Measurements from ENCODE around the gene CLPX. TPM values are rescaled to one million over a fixed set of nuclear protein-coding genes. Genes with fewer than 3 reads are reported as not detected.
"Not testable (repeated sequence)": the region's sequence is repeated elsewhere in the genome, so short reads cannot be mapped to it uniquely, and the experiment has no call there.

Gene CLPX
- 10 to 100 TPM; 36.2 to 41.2 TPM for total RNA-seq

DNA sequence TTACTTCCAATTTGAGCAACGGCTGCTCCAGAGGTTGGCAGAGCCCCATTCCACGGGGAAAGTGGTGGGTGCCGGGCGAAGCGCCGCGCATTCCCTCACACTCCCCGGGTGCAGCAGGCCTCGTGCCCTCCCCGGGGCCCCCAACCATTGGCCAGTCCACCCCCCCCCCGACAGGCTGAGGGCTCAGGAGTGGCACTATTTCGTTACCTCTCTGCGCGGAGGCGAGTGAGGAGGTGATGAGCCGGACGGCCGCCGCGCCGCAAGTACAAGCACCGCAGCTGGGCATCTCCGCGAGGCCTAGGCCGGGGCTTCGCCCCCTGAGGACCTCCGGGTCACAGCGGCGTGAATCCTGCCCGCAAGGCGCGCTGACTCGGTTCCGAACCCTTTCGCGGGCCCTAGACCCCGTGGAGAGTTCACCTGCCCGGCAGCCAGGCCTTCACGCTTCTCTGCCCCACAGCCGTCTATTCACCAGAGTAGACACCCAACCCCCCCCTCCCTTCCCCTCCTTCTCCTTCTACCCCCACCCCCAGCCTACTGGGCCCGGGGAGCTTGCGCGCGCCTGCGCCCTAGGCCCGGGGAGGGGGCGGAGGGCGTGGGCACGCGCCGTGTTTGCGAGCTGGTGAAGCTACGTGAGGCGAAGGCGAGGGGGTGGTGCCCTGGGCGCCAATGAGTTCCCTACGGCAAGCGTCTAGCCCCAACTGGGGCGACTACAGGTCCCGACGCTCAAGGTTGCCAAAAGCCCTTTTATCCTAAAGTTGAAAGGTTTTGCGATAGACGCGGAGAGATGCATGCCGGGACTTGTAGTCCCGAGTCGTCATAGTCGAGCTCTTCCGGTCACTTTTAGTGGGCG, at the start of gene CLPX:
TSS of gene CLPX (minus strand) at position 475 of the 850 bp plus-strand sequence. CDS start at position 286, 189 bp downstream.
- WGBS, result under 1% methylated on average over 57 of the region's 70 CpGs
- TF ChIP-seq POLR2AphosphoS5 (IDR thresholded peaks at IDR 0.05) (peak; percentile 95), POLR2A (IDR thresholded peaks at IDR 0.05) (peak; percentile 66)
- TF ChIP-seq, protein P1, sequence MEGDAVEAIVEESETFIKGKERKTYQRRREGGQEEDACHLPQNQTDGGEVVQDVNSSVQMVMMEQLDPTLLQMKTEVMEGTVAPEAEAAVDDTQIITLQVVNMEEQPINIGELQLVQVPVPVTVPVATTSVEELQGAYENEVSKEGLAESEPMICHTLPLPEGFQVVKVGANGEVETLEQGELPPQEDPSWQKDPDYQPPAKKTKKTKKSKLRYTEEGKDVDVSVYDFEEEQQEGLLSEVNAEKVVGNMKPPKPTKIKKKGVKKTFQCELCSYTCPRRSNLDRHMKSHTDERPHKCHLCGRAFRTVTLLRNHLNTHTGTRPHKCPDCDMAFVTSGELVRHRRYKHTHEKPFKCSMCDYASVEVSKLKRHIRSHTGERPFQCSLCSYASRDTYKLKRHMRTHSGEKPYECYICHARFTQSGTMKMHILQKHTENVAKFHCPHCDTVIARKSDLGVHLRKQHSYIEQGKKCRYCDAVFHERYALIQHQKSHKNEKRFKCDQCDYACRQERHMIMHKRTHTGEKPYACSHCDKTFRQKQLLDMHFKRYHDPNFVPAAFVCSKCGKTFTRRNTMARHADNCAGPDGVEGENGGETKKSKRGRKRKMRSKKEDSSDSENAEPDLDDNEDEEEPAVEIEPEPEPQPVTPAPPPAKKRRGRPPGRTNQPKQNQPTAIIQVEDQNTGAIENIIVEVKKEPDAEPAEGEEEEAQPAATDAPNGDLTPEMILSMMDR (IDR thresholded peaks at IDR 0.05), result no peak
- peak; percentile 87 for DNase-seq (ENCODE audit: low spot score)
- Histone ChIP-seq H3K36me3 (no peaks in the 10 kb centered on the region), H3K27ac (peak within 1 kb of the TSS; percentile 94 to 97), H3K9me3 (no peaks in the 10 kb centered on the region), H3K4me1 (replicated peaks) (no peaks in the 10 kb centered on the region), H3K4me3 (peak within 1 kb of the TSS; percentile 89 to 92), H3K27me3 (replicated peaks; ENCODE audit: insufficient read depth) (no peaks in the 10 kb centered on the region)
- intact Hi-C loops (cut with DNase I), result loop anchor here (5.0 kb wide), 2 partner anchors 112 to 153 kb away; partner anchors contain the start of gene RNU5A-1

DNA sequence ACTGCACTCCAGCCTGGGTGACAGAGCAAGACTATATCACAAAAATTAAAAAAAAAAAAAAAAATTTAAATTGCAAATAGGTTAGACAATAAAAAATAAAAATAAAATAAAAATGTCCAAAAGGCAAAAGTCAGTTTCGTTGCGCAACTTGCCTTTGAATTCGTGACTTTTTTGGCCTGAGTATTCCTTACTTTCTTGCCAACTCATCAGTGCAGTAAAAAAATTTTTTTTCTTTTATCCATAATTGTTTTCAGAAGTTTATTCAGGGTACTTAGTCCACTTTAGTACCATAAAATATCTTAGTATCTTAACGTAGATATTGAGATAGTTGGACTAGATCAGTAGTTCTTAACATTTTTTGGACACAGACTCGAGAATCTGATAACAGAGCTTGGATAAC, 48.6 kb upstream of the CLPX start:
- no peak for DNase-seq (ENCODE audit: low spot score)
- no peaks in the 10 kb centered on the region for H3K9me3 ChIP-seq
- no peaks in the 10 kb centered on the region for H3K27me3 ChIP-seq (replicated peaks; ENCODE audit: insufficient read depth)
- intact Hi-C loops (cut with DNase I), result no loop called here
- H3K4me1 ChIP-seq (replicated peaks), result no peaks in the 10 kb centered on the region
- 69% methylated on average over 5 of the region's 5 CpGs for WGBS
- no peaks in the 10 kb centered on the region for H3K36me3 ChIP-seq
- H3K27ac ChIP-seq, result no peak overlapping the region
- no peak overlapping the region for H3K4me3 ChIP-seq
- TF ChIP-seq POLR2AphosphoS5 (IDR thresholded peaks at IDR 0.05), result no peak
- TF ChIP-seq, protein P1 (IDR thresholded peaks at IDR 0.05), result no peak
- no peak for TF ChIP-seq POLR2A (IDR thresholded peaks at IDR 0.05)

DNA sequence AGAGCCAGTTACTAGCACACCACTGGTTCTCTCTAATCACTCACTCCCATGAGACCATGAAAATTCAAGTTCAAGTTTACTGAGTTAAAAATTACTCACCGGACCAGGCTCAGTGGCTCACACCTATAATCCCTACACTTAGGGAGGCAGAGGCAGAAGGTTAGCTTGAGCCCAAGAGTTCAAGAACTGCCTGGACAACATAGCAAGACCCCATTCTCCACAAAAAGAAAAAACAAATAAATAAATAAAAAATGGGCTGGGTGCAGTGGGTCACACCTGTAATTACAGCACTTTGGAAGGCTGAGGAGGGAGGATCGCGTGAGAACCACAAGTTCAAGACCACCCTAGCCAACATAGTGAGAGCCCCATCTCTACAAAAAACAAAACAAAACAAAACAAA, 47.4 kb upstream of the CLPX start:
- H3K4me1 ChIP-seq (replicated peaks), result no peaks in the 10 kb centered on the region
- no peak overlapping the region for H3K4me3 ChIP-seq
- no peak overlapping the region for H3K27ac ChIP-seq
- TF ChIP-seq POLR2A (IDR thresholded peaks at IDR 0.05) (no peak), POLR2AphosphoS5 (IDR thresholded peaks at IDR 0.05) (no peak)
- TF ChIP-seq, protein P1 (IDR thresholded peaks at IDR 0.05), result no peak
- intact Hi-C loops (cut with DNase I), result no loop called here
- no peaks in the 10 kb centered on the region for H3K9me3 ChIP-seq
- no peak for DNase-seq (ENCODE audit: low spot score)
- no peaks in the 10 kb centered on the region for H3K27me3 ChIP-seq (replicated peaks; ENCODE audit: insufficient read depth)
- H3K36me3 ChIP-seq, result no peaks in the 10 kb centered on the region
- 100% methylated on average over 3 of the region's 3 CpGs for WGBS

DNA sequence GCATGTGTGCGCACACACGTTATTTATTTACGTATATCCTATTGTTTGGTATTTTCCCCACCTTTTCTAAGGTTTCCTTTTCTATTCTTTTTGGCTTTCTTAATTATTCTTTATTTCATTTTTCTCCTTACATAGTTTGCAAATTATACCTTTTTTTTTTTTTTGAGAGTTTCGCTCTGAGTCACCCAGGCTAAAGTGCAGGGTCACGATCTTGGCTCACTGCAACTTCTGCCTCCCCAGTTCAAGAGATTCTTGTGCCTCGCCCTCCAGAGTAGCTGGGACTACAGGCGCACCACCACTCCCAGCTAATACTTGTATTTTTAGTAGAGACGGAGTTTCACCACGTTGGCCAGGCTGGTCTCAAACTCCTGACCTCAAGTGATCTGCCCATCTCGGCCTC, 46.2 kb upstream of the CLPX start:
- Histone ChIP-seq H3K9me3 (no peaks in the 10 kb centered on the region), H3K27ac (no peak overlapping the region), H3K4me1 (replicated peaks) (no peaks in the 10 kb centered on the region), H3K4me3 (no peak overlapping the region), H3K36me3 (no peaks in the 10 kb centered on the region), H3K27me3 (replicated peaks; ENCODE audit: insufficient read depth) (no peaks in the 10 kb centered on the region)
- 96% methylated on average over 10 of the region's 10 CpGs for WGBS
- intact Hi-C loops (cut with DNase I), result no loop called here
- no peak for DNase-seq (ENCODE audit: low spot score)
- TF ChIP-seq, protein P1 (IDR thresholded peaks at IDR 0.05), result no peak
- no peak for TF ChIP-seq POLR2AphosphoS5 (IDR thresholded peaks at IDR 0.05)
- no peak for TF ChIP-seq POLR2A (IDR thresholded peaks at IDR 0.05)

DNA sequence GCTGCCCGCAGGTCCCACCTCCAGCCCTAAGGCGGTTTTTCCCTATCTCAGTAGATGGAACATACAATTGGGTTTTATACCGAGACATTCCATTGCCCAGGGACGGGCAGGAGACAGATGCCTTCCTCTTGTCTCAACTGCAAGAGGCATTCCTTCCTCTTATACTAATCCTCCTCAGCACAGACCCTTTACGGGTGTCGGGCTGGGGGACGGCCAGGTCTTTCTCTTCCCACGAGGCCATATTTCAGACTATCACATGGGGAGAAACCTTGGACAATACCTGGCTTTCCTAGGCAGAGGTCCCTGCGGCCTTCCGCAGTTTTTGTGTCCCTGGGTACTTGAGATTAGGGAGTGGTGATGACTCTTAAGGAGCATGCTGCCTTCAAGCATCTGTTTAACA, 41.8 kb upstream of the CLPX start:
- intact Hi-C loops (cut with DNase I); H3K27ac ChIP-seq; DNase-seq (ENCODE audit: low spot score); H3K36me3 ChIP-seq; H3K4me1 ChIP-seq (replicated peaks); H3K27me3 ChIP-seq (replicated peaks; ENCODE audit: insufficient read depth); H3K9me3 ChIP-seq; H3K4me3 ChIP-seq: not testable (repeated sequence)
- 82% methylated on average over 5 of the region's 10 CpGs for WGBS

All from prostate gland (tissue), 2 donors.